Osteoblast (primary cell): ENCODE data around the gene ADAMTSL2. TPM values are rescaled to one million over a fixed set of nuclear protein-coding genes. Genes with fewer than 3 reads are reported as not detected.

Experiments
- DNase-seq: peaks from one replicate; pipeline ENCODE4 v3.0.0; 2011; ENCODE audit warnings: low spot score, mixed read lengths; ENCODE audit not compliant: insufficient read length; ENCODE audit errors: missing footprints
- H2AFZ ChIP-seq: 2 replicates; pipeline ENCODE4 v1.6.0; 2011; ENCODE audit warnings: mild to moderate bottlenecking, low read length
- H3K27ac ChIP-seq: 2 replicates; pipeline ENCODE4 v1.5.1; 2011; ENCODE audit warnings: mild to moderate bottlenecking, low read depth, low read length, moderate library complexity
- H3K27me3 ChIP-seq: 2 replicates; pipeline ENCODE4 v1.6.0; 2012; ENCODE audit warnings: mild to moderate bottlenecking, control low read depth, inconsistent platforms, low read length, moderate library complexity; ENCODE audit not compliant: insufficient read depth
- H3K36me3 ChIP-seq: 2 replicates; pipeline ENCODE4 v1.5.1; 2011; ENCODE audit warnings: mild to moderate bottlenecking, low read length, control low read depth, moderate library complexity; ENCODE audit not compliant: insufficient read depth
- H3K4me1 ChIP-seq: 2 replicates; pipeline ENCODE4 v1.5.1; 2011; ENCODE audit warnings: mild to moderate bottlenecking, low read length, control low read depth, moderate library complexity; ENCODE audit not compliant: insufficient read depth
- H3K4me2 ChIP-seq: 2 replicates; pipeline ENCODE4 v1.6.0; 2011; ENCODE audit warnings: mild to moderate bottlenecking, low read length; ENCODE audit not compliant: insufficient read depth
- H3K4me3 ChIP-seq: fragments of 200-600 bp; sonication (generic); 3 replicates; pipeline ENCODE4 v1.5.1; 2012; ENCODE audit warnings: mild to moderate bottlenecking, low read length, inconsistent platforms; ENCODE audit not compliant: insufficient read depth
- H3K79me2 ChIP-seq: 2 replicates; pipeline ENCODE4 v1.6.0; 2012; ENCODE audit warnings: mild to moderate bottlenecking, low read length, control low read depth, inconsistent platforms; ENCODE audit not compliant: insufficient read depth
- H3K9me3 ChIP-seq: 2 replicates; pipeline ENCODE4 v1.5.1; 2011; ENCODE audit warnings: low read depth, low read length, control low read depth
- H4K20me1 ChIP-seq: 2 replicates; pipeline ENCODE4 v1.6.0; 2012; ENCODE audit warnings: mild to moderate bottlenecking, low read length, control low read depth; ENCODE audit not compliant: insufficient read depth
- CTCF ChIP-seq: IDR thresholded peaks from 2 replicates; pipeline ENCODE4 v1.5.1; 2011; ENCODE audit warnings: mild to moderate bottlenecking, low read depth, low read length, moderate library complexity; ENCODE audit errors: extremely low read depth
- total RNA-seq: library from RNA; depleted of rRNA; stranded (reverse); fragments of >200 nt; gene quantifications from 2 replicates; pipeline ENCODE4 v1.2.3, GENCODE V29; 2012

Gene ADAMTSL2
- total RNA-seq, 1 donor = under 0.01 TPM

- Histone ChIP-seq H3K36me3 (no peaks in the 10 kb centered on the region), H2AFZ (no peak overlapping the region), H3K9me3 (no peaks in the 10 kb centered on the region), H3K4me2 (no peak overlapping the region), H3K4me3 (no peak overlapping the region), H3K27me3 (peaks cover 12% of the 10 kb centered on the region), H4K20me1 (no peaks in the 10 kb centered on the region), H3K27ac (no peak overlapping the region), H3K79me2 (no peaks in the 10 kb centered on the region), H3K4me1 (no peaks in the 10 kb centered on the region)
- TF ChIP-seq CTCF = no peak
- peak; percentile 63 for DNase-seq
Observed at GRCh38 chr9:133601746-133602145, 67.2 kb downstream of the ADAMTSL2 start.

GRCh38 chr9:133602277-133602676 lies 67.8 kb downstream of the ADAMTSL2 start:
- H3K4me2 ChIP-seq = no peak overlapping the region
- no peaks in the 10 kb centered on the region for H3K4me1 ChIP-seq
- no peaks in the 10 kb centered on the region for H4K20me1 ChIP-seq
- no peak overlapping the region for H3K27ac ChIP-seq
- H3K27me3 ChIP-seq = peaks cover 18% of the 10 kb centered on the region
- no peaks in the 10 kb centered on the region for H3K79me2 ChIP-seq
- no peak overlapping the region for H2AFZ ChIP-seq
- H3K9me3 ChIP-seq = no peaks in the 10 kb centered on the region
- no peak for DNase-seq
- H3K36me3 ChIP-seq = no peaks in the 10 kb centered on the region
- TF ChIP-seq CTCF = no peak
- no peak overlapping the region for H3K4me3 ChIP-seq

DNA sequence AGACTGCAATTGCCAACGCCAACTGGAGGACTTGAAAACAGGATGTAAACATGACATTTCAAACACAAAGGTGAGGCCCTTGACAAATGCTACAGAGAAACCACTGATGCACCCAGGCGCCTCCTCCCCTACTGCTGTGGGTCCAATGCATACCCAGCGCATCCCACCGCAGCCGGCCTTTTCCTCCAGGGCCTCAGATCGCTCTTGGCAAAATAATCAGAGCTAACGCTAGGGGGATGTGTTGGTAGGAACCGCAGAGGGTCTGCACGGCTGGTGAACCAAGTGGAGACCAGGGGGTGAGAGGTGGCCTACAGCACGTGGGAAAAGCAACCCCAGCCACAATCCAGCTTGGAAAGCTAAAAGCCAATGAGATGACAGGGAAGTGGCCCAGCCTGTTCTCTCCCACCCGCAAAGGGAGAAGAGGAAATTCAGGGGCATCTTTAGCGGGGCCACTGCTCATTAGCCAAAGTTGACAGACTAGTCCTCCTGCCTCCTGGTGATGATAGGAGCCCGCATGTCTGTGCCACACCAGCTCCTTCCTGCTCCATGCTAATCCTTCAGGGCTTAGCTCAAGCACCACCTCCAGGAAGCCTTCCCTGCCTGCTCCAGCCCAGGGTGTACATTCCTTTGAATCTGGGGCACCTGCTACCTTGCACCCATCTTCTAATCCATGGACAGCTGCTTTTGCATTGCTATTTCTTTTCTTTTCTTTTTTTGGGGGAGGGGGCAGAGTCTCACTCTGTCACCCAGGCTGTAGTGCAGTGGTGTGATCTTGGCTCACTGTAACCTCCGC lies 68.8 kb downstream of the ADAMTSL2 start:
- Histone ChIP-seq H3K79me2 (no peaks in the 10 kb centered on the region), H3K4me2 (no peak overlapping the region), H3K27me3 (peaks cover 27% of the 10 kb centered on the region), H3K36me3 (no peaks in the 10 kb centered on the region), H2AFZ (no peak overlapping the region), H3K4me1 (no peaks in the 10 kb centered on the region), H3K9me3 (no peaks in the 10 kb centered on the region), H3K4me3 (no peak overlapping the region), H4K20me1 (peaks cover under 1% of the 10 kb centered on the region), H3K27ac (no peak overlapping the region)
- TF ChIP-seq CTCF = no peak
- DNase-seq = peak; percentile 34

GRCh38 chr9:133604214-133604613 lies 69.7 kb downstream of the ADAMTSL2 start:
- Histone ChIP-seq H3K4me1 (no peaks in the 10 kb centered on the region), H3K79me2 (no peaks in the 10 kb centered on the region), H3K27me3 (peaks cover 29% of the 10 kb centered on the region), H3K9me3 (no peaks in the 10 kb centered on the region), H3K27ac (no peak overlapping the region), H4K20me1 (peaks cover 2% of the 10 kb centered on the region), H3K4me3 (no peak overlapping the region), H3K36me3 (no peaks in the 10 kb centered on the region), H2AFZ (no peak overlapping the region), H3K4me2 (no peak overlapping the region)
- DNase-seq = peak; percentile 54
- no peak for TF ChIP-seq CTCF
